Tibial nerve (tissue), 4 donors: Measurements from ENCODE around the gene DOCK1. TPM values are rescaled to one million over a fixed set of nuclear protein-coding genes. Genes with fewer than 3 reads are reported as not detected.
A peak's percentile ranks its signal among the peaks of the same experiment; 100 is the strongest.

Experiments used
- DNase-seq, 2 donors: peaks; one replicate each; pipeline ENCODE4 v3.0.0-alpha.2; 2019; ENCODE audit warnings: low spot score in 2 of 2
- H3K27ac ChIP-seq, 4 donors: fragments of 200-600 bp; sonication (generic) in 3 of 4; one replicate each; pipeline ENCODE4 v1.5.1; 2017 to 2019; ENCODE audit warnings: mild to moderate bottlenecking in 1 of 4
- H3K27me3 ChIP-seq, 2 donors: fragments of 200-600 bp; sonication (generic) in 1 of 2; one replicate each; pipeline versions ENCODE4 v1.5.1 to v1.6.0; 2017 to 2019
- H3K36me3 ChIP-seq, 3 donors: fragments of 200-600 bp; sonication (generic); one replicate each; pipeline ENCODE4 v1.5.1; 2018 to 2019
- H3K4me1 ChIP-seq, 4 donors: fragments of 200-600 bp; sonication (generic) in 3 of 4; one replicate each; pipeline ENCODE4 v1.5.1; 2017 to 2019
- H3K4me3 ChIP-seq, 4 donors: fragments of 200-600 bp; sonication (generic) in 3 of 4; one replicate each; pipeline ENCODE4 v1.5.1; 2017 to 2019; ENCODE audit warnings: mild to moderate bottlenecking in 1 of 4, moderate library complexity in 1 of 4
- H3K9me3 ChIP-seq, 4 donors: fragments of 200-600 bp; sonication (generic) in 3 of 4; one replicate each; pipeline ENCODE4 v1.5.1; 2017 to 2019
- CTCF ChIP-seq, 5 experiments: fragments of 200-600 bp in 3 of 5; fragments of 450-650 bp in 2 of 5; sonication (generic) in 3 of 5; IDR thresholded peaks; one replicate each; pipeline ENCODE4 v1.5.1; 2016 to 2019; ENCODE audit warnings: antibody characterized with exemption in 5 of 5, mild to moderate bottlenecking in 3 of 5, moderate library complexity in 2 of 5
- EP300 ChIP-seq, 2 donors: sonication (generic); formaldehyde crosslinking; IDR thresholded peaks; one replicate each; pipeline ENCODE4 v1.6.1; 2017; ENCODE audit warnings: antibody characterized with exemption in 2 of 2, mild to moderate bottlenecking in 1 of 2
- POLR2A ChIP-seq, 2 donors: fragments of 450-650 bp; IDR thresholded peaks; one replicate each; pipeline ENCODE4 v1.6.1; 2017; ENCODE audit warnings: antibody characterized with exemption in 2 of 2, mild to moderate bottlenecking in 2 of 2, moderate library complexity in 2 of 2
- WGBS, 2 donors: methylation state at CpG; one replicate each; pipeline ENCODE4 v1.1.5; 2018; 5-methylcytosine and 5-hydroxymethylcytosine counted together
- total RNA-seq, 4 donors: library from RNA; depleted of rRNA; stranded (reverse); fragments of >200 nt; gene quantifications; one replicate each; pipeline ENCODE4 v1.1.0, GENCODE V29; 2016

DOCK1 gene
- total RNA-seq, 4 donors from 2014 or later, result 57.3 to 76.7 (median 63.7) TPM

GRCh38 chr10:127310430-127310829 lies 405.2 kb downstream of the DOCK1 start:
- 78 to 79% methylated on average over 8 of the region's 8 CpGs for WGBS, 2 donors
- H3K4me3 ChIP-seq, result no peak overlapping the region
- no peak for DNase-seq
- TF ChIP-seq POLR2A (IDR thresholded peaks at IDR 0.05), result no peak
- no peak for TF ChIP-seq EP300 (IDR thresholded peaks at IDR 0.05)
- TF ChIP-seq CTCF (IDR thresholded peaks at IDR 0.05), result no peak
- no peaks in the 10 kb centered on the region for H3K9me3 ChIP-seq
- no peak overlapping the region for H3K27ac ChIP-seq
- H3K4me1 ChIP-seq, result peaks cover 0 to 30% (median 6%) of the 10 kb centered on the region in 4 donors
- H3K36me3 ChIP-seq, result peaks cover 0 to 11% (median 0%) of the 10 kb centered on the region in 3 donors
- H3K27me3 ChIP-seq, result no peaks in the 10 kb centered on the region

DNA sequence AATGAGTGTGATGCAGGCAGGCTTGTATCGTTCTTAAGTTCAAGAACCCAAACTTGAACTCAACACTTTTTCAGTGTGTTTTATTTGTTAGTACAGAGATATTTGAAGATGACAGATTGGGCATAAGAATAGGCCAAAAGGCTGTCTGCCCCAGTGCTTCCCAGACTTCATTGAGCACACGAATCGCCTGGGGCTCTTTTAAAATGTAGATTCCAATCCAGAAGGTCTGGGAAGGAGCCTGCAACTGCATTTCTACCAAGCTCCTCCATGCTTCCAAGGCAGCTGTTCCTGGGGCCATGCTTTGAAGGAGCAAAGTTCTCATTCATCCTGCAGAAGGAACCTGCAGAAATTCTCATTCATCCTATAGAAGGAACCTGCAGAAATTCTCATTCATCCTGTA lies 405.7 kb downstream of the DOCK1 start:
- no peak for DNase-seq
- no peak for TF ChIP-seq EP300 (IDR thresholded peaks at IDR 0.05)
- Histone ChIP-seq H3K36me3 (peaks cover 0 to 11% (median 0%) of the 10 kb centered on the region in 3 donors), H3K4me3 (no peak overlapping the region), H3K27me3 (no peaks in the 10 kb centered on the region), H3K9me3 (no peaks in the 10 kb centered on the region), H3K4me1 (peaks cover 0 to 31% (median 6%) of the 10 kb centered on the region in 4 donors), H3K27ac (no peak overlapping the region)
- 82 to 83% methylated on average over 3 of the region's 3 CpGs for WGBS, 2 donors

GRCh38 chr10:127313996-127314700 lies 408.9 kb downstream of the DOCK1 start:
- 44 to 45% methylated on average over 7 of the region's 7 CpGs for WGBS, 2 donors
- Histone ChIP-seq H3K36me3 (no peaks in the 10 kb centered on the region), H3K27me3 (no peaks in the 10 kb centered on the region), H3K27ac (no peak overlapping the region), H3K9me3 (no peaks in the 10 kb centered on the region), H3K4me3 (no peak overlapping the region), H3K4me1 (peaks cover 0 to 41% (median 6%) of the 10 kb centered on the region in 4 donors)
- DNase-seq, result no peak
- TF ChIP-seq EP300 (IDR thresholded peaks at IDR 0.05), result no peak
- TF ChIP-seq CTCF (IDR thresholded peaks at IDR 0.05), result no peak
- no peak for TF ChIP-seq POLR2A (IDR thresholded peaks at IDR 0.05)

DNA sequence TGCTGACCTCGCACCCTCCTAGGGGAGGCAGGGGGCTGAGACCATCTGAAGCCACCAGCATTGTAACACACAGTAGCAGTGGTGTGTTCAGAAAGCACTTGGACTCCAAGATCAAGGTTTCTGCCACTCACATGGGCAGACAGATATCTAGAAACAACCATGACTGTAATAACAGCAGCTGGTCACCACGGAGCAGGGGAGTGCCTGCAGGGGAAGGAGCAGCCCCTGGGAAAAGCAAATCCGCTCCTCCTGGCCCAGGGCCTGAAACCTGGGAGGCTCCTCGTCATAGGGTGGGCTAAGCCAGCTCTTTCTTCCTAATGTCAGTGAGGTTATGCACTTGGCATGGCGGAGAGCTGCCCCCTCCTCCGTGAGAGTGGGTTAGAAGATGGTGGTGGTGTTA lies 409.6 kb downstream of the DOCK1 start:
- WGBS, 2 donors, result 60% methylated on average over 6 of the region's 6 CpGs
- no peaks in the 10 kb centered on the region for H3K36me3 ChIP-seq

DNA sequence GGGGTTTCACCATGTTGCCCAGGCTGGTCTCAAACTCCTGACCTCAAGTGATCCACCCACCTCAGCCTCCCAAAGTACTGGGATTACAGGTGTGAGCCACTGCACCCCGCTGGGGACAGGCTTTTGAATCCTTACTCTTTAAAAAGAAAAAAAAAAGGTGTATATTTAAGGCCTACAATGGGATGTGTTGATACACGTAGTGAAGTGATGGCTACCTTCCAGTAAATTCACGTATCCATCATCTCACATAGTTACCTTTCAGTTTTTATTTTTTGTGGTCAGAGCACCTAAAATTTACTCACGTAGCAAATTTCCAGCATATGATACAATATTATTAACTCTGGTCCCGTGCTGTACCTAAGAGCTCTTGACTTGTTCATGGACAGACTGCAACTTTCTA lies 410.7 kb downstream of the DOCK1 start:
- Histone ChIP-seq H3K4me1 (peaks cover 0 to 41% (median 6%) of the 10 kb centered on the region in 4 donors), H3K4me3 (no peak overlapping the region), H3K27me3 (no peaks in the 10 kb centered on the region), H3K9me3 (no peaks in the 10 kb centered on the region), H3K36me3 (no peaks in the 10 kb centered on the region), H3K27ac (no peak overlapping the region)
- TF ChIP-seq CTCF (IDR thresholded peaks at IDR 0.05) (no peak), POLR2A (IDR thresholded peaks at IDR 0.05) (no peak), EP300 (IDR thresholded peaks at IDR 0.05) (no peak)
- DNase-seq, result no peak
- WGBS, 2 donors, result 82 to 85% methylated on average over 5 of the region's 5 CpGs

More for the DNA sequence above, 409.6 kb downstream of the DOCK1 start:
- Histone ChIP-seq H3K9me3 (no peaks in the 10 kb centered on the region), H3K27me3 (no peaks in the 10 kb centered on the region), H3K4me3 (no peak overlapping the region), H3K4me1 (peaks cover 0 to 41% (median 6%) of the 10 kb centered on the region in 4 donors), H3K27ac (peak overlapping the region in 1 of 4 donors; percentile 18)
- TF ChIP-seq CTCF (IDR thresholded peaks at IDR 0.05), result no peak
- no peak for TF ChIP-seq EP300 (IDR thresholded peaks at IDR 0.05)
- TF ChIP-seq POLR2A (IDR thresholded peaks at IDR 0.05), result no peak
- no peak for DNase-seq
